Pancreas (tissue), 10 donors: ENCODE results near the gene TMIGD3. TPM values are rescaled to one million over a fixed set of nuclear protein-coding genes. Genes with fewer than 3 reads are reported as not detected.
"Not testable (repeated sequence)": the region's sequence is repeated elsewhere in the genome, so short reads cannot be mapped to it uniquely, and the experiment has no call there.

ENCODE experiments used
- ATAC-seq, 4 donors: fragments of 200-7000 bp; cut with Tn5 transposase; one replicate each; pipeline versions ENCODE4 v1.8.0 to v1.9.1; 2020; ENCODE audit warnings: mild to moderate bottlenecking in 4 of 4, moderate library complexity in 4 of 4
- DNase-seq, 6 donors: peaks; one replicate each; pipeline ENCODE4 v3.0.0-alpha.2; 2020
- FAIRE-seq: peaks from 2 replicates; lab custom pipeline; 2012; peaks lifted over from hg19 to GRCh38; lab: Jason Lieb, UNC
- H3K27ac ChIP-seq, 4 donors: fragments of 200-600 bp; sonication (generic); 1 replicate in 3 of 4; 2 replicates in 1 of 4; pipeline versions ENCODE4 v1.5.0 to v1.8.0; 2020
- H3K27me3 ChIP-seq, 4 donors: fragments of 200-600 bp; one replicate each; pipeline ENCODE4 v1.8.0; 2021
- H3K36me3 ChIP-seq, 3 donors: fragments of 200-600 bp; sonication (generic) in 1 of 3; one replicate each; pipeline versions ENCODE4 v1.5.0 to v1.8.0; 2020 to 2021
- H3K4me1 ChIP-seq, 3 donors: fragments of 200-600 bp; one replicate each; pipeline ENCODE4 v1.8.0; 2021
- H3K4me3 ChIP-seq, 4 donors: fragments of 200-600 bp; sonication (generic) in 2 of 4; one replicate each; pipeline versions ENCODE4 v1.5.0 to v1.8.0; 2020 to 2021
- H3K9me3 ChIP-seq, 4 donors: fragments of 200-600 bp; one replicate each; pipeline ENCODE4 v1.8.0; 2021
- CTCF ChIP-seq, 4 donors: fragments of 200-600 bp; sonication (generic) in 3 of 4; IDR thresholded peaks; one replicate each; pipeline versions ENCODE4 v1.5.0 to v1.8.0; 2021; ENCODE audit warnings: antibody characterized with exemption in 4 of 4
- WGBS, 2 donors: extraction: QIAGEN DNeasy Blood & Tissue Kit; methylation state at CpG; one replicate each; pipeline ENCODE4 v1.1.7; 2013; 5-methylcytosine and 5-hydroxymethylcytosine counted together
- intact Hi-C, 3 donors: fragments of 100-400 bp; cut with DNase I; formaldehyde crosslinking; loops; one replicate each; pipeline versions ENCODE4 v1.11.1 to v1.14.2; 2022
- polyA plus RNA-seq, 2 donors: library from polyadenylated mRNA; stranded (reverse); fragments of 200-250 nt; gene quantifications; one replicate each; pipeline ENCODE4 v1.2.3, GENCODE V29; 2013
- total RNA-seq, 6 donors: library from RNA; stranded (reverse); fragmentation: NEBNext Ultra II Directional in 4 of 6; extraction: Animal tissue kit (Norgen Biotek cat#: 25700) in 4 of 6; gene quantifications; one replicate each; pipeline versions ENCODE4 v1.2.1 to v1.2.4, GENCODE V29; 2021 to 2023
- donor health status: healthy with polysubstance abuse.
- donor health status: DM: no; HTN: no; CAD: no; lungs with moderate emphysema.
- donor health status: DM: no; HTN: no; CAD: no.
- donor health status: control.
- donor health status: control.
- donor health status: Bipolar disorder and iron deficiency.
- donor health status: DM: yes; HTN: yes; CAD: no.
- donor health status: DM: no; HTN: no; CAD: no.
- donor health status: DM: no; HTN: no; CAD: no.
- donor health status: DM: yes; HTN: yes; CAD: no.

TMIGD3 gene
- total RNA-seq: 1 to 10 TPM in 2 of 6 donors, under 1 TPM in 2, not detected in 2; 0.25 to 3.7 (median 1.2) TPM
- polyA plus RNA-seq: 1 to 10 TPM in 1 of 2 donors, under 1 TPM in 1; 0.42 to 1.7 TPM

GRCh38 chr1:111503585-111504060 is at the start of gene TMIGD3, which contains the start of gene ADORA3:
Gene TMIGD3 (minus strand): TSS chr1:111503633. CDS start chr1:111503354, 279 bp downstream.
Gene ADORA3 (minus strand): TSS chr1:111503633. CDS start chr1:111503354, 279 bp downstream.
- TF ChIP-seq CTCF (IDR thresholded peaks at IDR 0.05): no peak
- Histone ChIP-seq H3K27me3 (no peaks in the 10 kb centered on the region), H3K36me3 (no peaks in the 10 kb centered on the region), H3K4me1 (peaks cover 0 to 13% (median 0%) of the 10 kb centered on the region in 3 donors), H3K27ac (peak within 1 kb of the TSS in 1 of 4 donors; percentile 18), H3K9me3 (no peaks in the 10 kb centered on the region), H3K4me3 (no peak within 1 kb of the TSS)
- DNase-seq (no peak), FAIRE-seq (no peak), ATAC-seq (no peak)
- intact Hi-C loops: loop anchor here in 1 of 3 donors (10.0 kb wide), 1 partner anchor 261 kb away; no protein-coding TSS in a partner anchor
- WGBS, 2 donors: 55 to 63% methylated on average over 4 of the region's 4 CpGs

- no peaks in the 10 kb centered on the region for H3K36me3 ChIP-seq
- no peak for TF ChIP-seq CTCF (IDR thresholded peaks at IDR 0.05)
- FAIRE-seq: no peak
- H3K27me3 ChIP-seq: no peaks in the 10 kb centered on the region
- no peak overlapping the region for H3K4me3 ChIP-seq
- no peaks in the 10 kb centered on the region for H3K9me3 ChIP-seq
- H3K27ac ChIP-seq: no peak overlapping the region
- intact Hi-C loops: no loop called here
- no peak for ATAC-seq
- DNase-seq: no peak
- no peaks in the 10 kb centered on the region for H3K4me1 ChIP-seq
- WGBS, 2 donors: 87 to 95% methylated on average over 3 of the region's 3 CpGs
Measured at GRCh38 chr1:111553196-111553595, 49.8 kb upstream of the TMIGD3 start.

- Histone ChIP-seq H3K27me3 (no peaks in the 10 kb centered on the region), H3K36me3 (no peaks in the 10 kb centered on the region), H3K9me3 (no peaks in the 10 kb centered on the region), H3K4me1 (no peaks in the 10 kb centered on the region), H3K27ac (no peak overlapping the region), H3K4me3 (no peak overlapping the region)
- TF ChIP-seq CTCF (IDR thresholded peaks at IDR 0.05): no peak
- intact Hi-C loops: no loop called here
- DNase-seq (no peak), ATAC-seq (no peak), FAIRE-seq (no peak)
Measured at GRCh38 chr1:111552587-111552986, 49.2 kb upstream of the TMIGD3 start.

- FAIRE-seq: no peak
- peak in 1 of 4 donors; percentile 57 for ATAC-seq
- Histone ChIP-seq H3K36me3 (no peaks in the 10 kb centered on the region), H3K27ac (no peak overlapping the region), H3K27me3 (no peaks in the 10 kb centered on the region), H3K4me3 (no peak overlapping the region), H3K9me3 (no peaks in the 10 kb centered on the region), H3K4me1 (no peaks in the 10 kb centered on the region)
- no peak for TF ChIP-seq CTCF (IDR thresholded peaks at IDR 0.05)
- 56 to 61% methylated on average over 8 of the region's 8 CpGs for WGBS, 2 donors
- intact Hi-C loops: no loop called here
- DNase-seq: no peak
Measured at GRCh38 chr1:111551623-111552411, 48.4 kb upstream of the TMIGD3 start.

- ATAC-seq: not testable (repeated sequence)
- 77 to 82% methylated on average over 1 of the region's 1 CpG for WGBS, 2 donors
Measured at GRCh38 chr1:111547786-111548185, 44.4 kb upstream of the TMIGD3 start.

More at GRCh38 chr1:111547786-111548185, 44.4 kb upstream of the TMIGD3 start:
- H3K36me3 ChIP-seq, H3K4me1 ChIP-seq, FAIRE-seq, intact Hi-C loops, H3K4me3 ChIP-seq, H3K9me3 ChIP-seq, H3K27me3 ChIP-seq, H3K27ac ChIP-seq, DNase-seq: not testable (repeated sequence)
